Fibroblast of peridontal ligament (primary cell): Measurements from ENCODE around the gene CNTFR.

Experiments
- DNase-seq: peaks from one replicate; pipeline ENCODE4 v3.0.0-alpha.2; 2010; ENCODE audit errors: extremely low read depth

Gene CNTFR

GRCh38 chr9:34590381-34591247, 1.1 kb upstream of the CNTFR start:
- DNase-seq, result no peak

GRCh38 chr9:34588671-34589635, 571 bp downstream of the CNTFR start:
- no peak for DNase-seq

GRCh38 chr9:34587271-34587670, 2.3 kb downstream of the CNTFR start:
- DNase-seq, result no peak

- no peak for DNase-seq
Measured at GRCh38 chr9:34585946-34586669, 3.4 kb downstream of the CNTFR start.

- no peak for DNase-seq
Measured at GRCh38 chr9:34584970-34585369, 4.6 kb downstream of the CNTFR start.

- no peak for DNase-seq
Measured at GRCh38 chr9:34582787-34583186, 6.7 kb downstream of the CNTFR start.

- DNase-seq, result no peak
Measured at GRCh38 chr9:34581318-34581717, 8.2 kb downstream of the CNTFR start.

- no peak for DNase-seq
Measured at GRCh38 chr9:34580358-34580757, 9.2 kb downstream of the CNTFR start.

- no peak for DNase-seq
Measured at GRCh38 chr9:34579808-34580163, 9.7 kb downstream of the CNTFR start.

GRCh38 chr9:34579104-34579807, 10.3 kb downstream of the CNTFR start:
- DNase-seq, result no peak

GRCh38 chr9:34578241-34579103, 11.1 kb downstream of the CNTFR start:
- peak; percentile 28 for DNase-seq

GRCh38 chr9:34577400-34578240, 11.9 kb downstream of the CNTFR start:
- no peak for DNase-seq

GRCh38 chr9:34576597-34577399, 12.7 kb downstream of the CNTFR start:
- no peak for DNase-seq

- no peak for DNase-seq
Measured at GRCh38 chr9:34575862-34576596, 13.5 kb downstream of the CNTFR start.

GRCh38 chr9:34575241-34575640, 14.3 kb downstream of the CNTFR start:
- no peak for DNase-seq

GRCh38 chr9:34574571-34574970, 15.0 kb downstream of the CNTFR start:
- DNase-seq, result no peak

GRCh38 chr9:34573599-34574325, 15.8 kb downstream of the CNTFR start:
- DNase-seq, result no peak
